ENCODE measurements around the gene PLOD3.

Gene PLOD3

GRCh38 chr7:101156866-101157589 lies 60.4 kb downstream of the PLOD3 start:
- H3K27ac ChIP-seq: no peak overlapping the region
- no peak for TF ChIP-seq CTCF (conservative IDR thresholded peaks at IDR 0.05)

GRCh38 chr7:101156277-101156676 lies 61.1 kb downstream of the PLOD3 start:
- no peak; the same call in 1 of the 2 replicates for TF ChIP-seq CTCF (conservative IDR thresholded peaks at IDR 0.05)
- peak overlapping the region; percentile 89; the same call in 1 of the 2 replicates for H3K27ac ChIP-seq
